HG02852 (cell line): ENCODE results near the gene SLC35E4.
"Not testable (repeated sequence)": the region's sequence is repeated elsewhere in the genome, so short reads cannot be mapped to it uniquely, and the experiment has no call there.

Source experiments
- ATAC-seq: cut with Tn5 transposase; IDR thresholded peaks from one replicate; pipeline ENCODE4 v1.9.1; 2021; ENCODE audit warnings: mild to moderate bottlenecking, moderate library complexity; ENCODE audit not compliant: unreplicated experiment

Gene SLC35E4

GRCh38 chr22:30635273-30636225 lies at the start of gene SLC35E4:
SLC35E4 (plus strand) TSS chr22:30635781; CDS start chr22:30636451, 670 bp downstream.
- peak; percentile 73 for ATAC-seq

- ATAC-seq, result no peak
Observed at GRCh38 chr22:30586414-30586813, 49.2 kb upstream of the SLC35E4 start.

- ATAC-seq, result no peak
Observed at GRCh38 chr22:30591191-30591587, 44.4 kb upstream of the SLC35E4 start.

- ATAC-seq, result peak; percentile 99
Observed at GRCh38 chr22:30591588-30592359, 43.8 kb upstream of the SLC35E4 start, which contains the start of gene PES1. PES1 (minus strand) TSS chr22:30591910; CDS start chr22:30591833, 77 bp downstream.

- ATAC-seq, result not testable (repeated sequence)
Observed at GRCh38 chr22:30592360-30592713, 43.2 kb upstream of the SLC35E4 start.

GRCh38 chr22:30596199-30596598 lies 39.4 kb upstream of the SLC35E4 start:
- no peak for ATAC-seq

- ATAC-seq, result no peak
Observed at GRCh38 chr22:30596886-30597285, 38.7 kb upstream of the SLC35E4 start.

- ATAC-seq, result no peak
Observed at GRCh38 chr22:30598986-30599385, 36.6 kb upstream of the SLC35E4 start.

- ATAC-seq, result no peak
Observed at GRCh38 chr22:30600921-30601320, 34.7 kb upstream of the SLC35E4 start.

GRCh38 chr22:30601464-30601863 lies 34.1 kb upstream of the SLC35E4 start:
- ATAC-seq, result no peak

GRCh38 chr22:30602049-30602448 lies 33.5 kb upstream of the SLC35E4 start:
- no peak for ATAC-seq

GRCh38 chr22:30603801-30604200 lies 31.8 kb upstream of the SLC35E4 start:
- ATAC-seq, result no peak

GRCh38 chr22:30604723-30605122 lies 30.9 kb upstream of the SLC35E4 start:
- ATAC-seq, result no peak

- no peak for ATAC-seq
Observed at GRCh38 chr22:30605449-30606110, 30.0 kb upstream of the SLC35E4 start.

- ATAC-seq, result no peak
Observed at GRCh38 chr22:30606455-30607299, 28.9 kb upstream of the SLC35E4 start, which contains the start of gene TCN2. TCN2 (plus strand) TSS chr22:30607174; CDS start chr22:30607332, 158 bp downstream.

GRCh38 chr22:30607300-30607930 lies 28.2 kb upstream of the SLC35E4 start:
- no peak for ATAC-seq

- ATAC-seq, result no peak
Observed at GRCh38 chr22:30607939-30608338, 27.6 kb upstream of the SLC35E4 start.

GRCh38 chr22:30609260-30610185 lies 26.1 kb upstream of the SLC35E4 start:
- ATAC-seq, result peak; percentile 39

- no peak for ATAC-seq
Observed at GRCh38 chr22:30610299-30610698, 25.3 kb upstream of the SLC35E4 start.
